Measurements from ENCODE around the gene TLE6.

GRCh38 chr19:2997720-2998119, 20.4 kb downstream of the TLE6 start:
- TF ChIP-seq CTCF (IDR thresholded peaks at IDR 0.05) = no peak
- TF ChIP-seq POLR2A (IDR thresholded peaks at IDR 0.05) = no peak
- no peak for TF ChIP-seq EP300 (IDR thresholded peaks at IDR 0.05)

All from tibial nerve (tissue), 4 donors.